CD4-positive, CD25-positive, alpha-beta regulatory T cell (primary cell): Measurements from ENCODE around the gene NFATC3. TPM values are rescaled to one million over a fixed set of nuclear protein-coding genes. Genes with fewer than 3 reads are reported as not detected.
A peak's percentile ranks its signal among the peaks of the same experiment; 100 is the strongest.

Experiments used
- ATAC-seq, 2 donors: fragments of 150-1000 bp; cut with Tn5 transposase; one replicate each; pipeline ENCODE4 v1.10.0; 2021; ENCODE audit warnings: low read depth in 2 of 2, moderate number of reproducible peaks in 2 of 2, moderate library complexity in 1 of 2
- DNase-seq, 3 donors: peaks; one replicate each; pipeline versions ENCODE4 v3.0.0 to v3.0.0-alpha.2; 2012 to 2022; ENCODE audit warnings: mixed read lengths in 1 of 3
- H3K27ac ChIP-seq: one replicate; pipeline ENCODE4 v1.7.0; 2013; ENCODE audit warnings: mild to moderate bottlenecking, low read length; ENCODE audit not compliant: insufficient read depth, poor library complexity, severe bottlenecking
- H3K27me3 ChIP-seq: one replicate; pipeline ENCODE4 v1.7.0; 2013; ENCODE audit warnings: low read length; ENCODE audit not compliant: control insufficient read depth, insufficient read depth
- H3K36me3 ChIP-seq: one replicate; pipeline ENCODE4 v1.7.0; 2013; ENCODE audit warnings: mild to moderate bottlenecking, low read length, moderate library complexity; ENCODE audit not compliant: control insufficient read depth, insufficient read depth
- H3K4me1 ChIP-seq: 2 replicates; pipeline ENCODE4 v1.7.0; 2013; ENCODE audit warnings: mild to moderate bottlenecking, low read length; ENCODE audit not compliant: insufficient read depth, control insufficient read depth, poor library complexity, severe bottlenecking
- H3K4me3 ChIP-seq: one replicate; pipeline ENCODE4 v1.7.0; 2013; ENCODE audit warnings: low read depth, mild to moderate bottlenecking, low read length, moderate library complexity
- H3K9me3 ChIP-seq, 2 experiments: 1 replicate in 1 of 2; 2 replicates in 1 of 2; pipeline ENCODE4 v1.7.0; 2013; ENCODE audit warnings: low read length in 2 of 2, mild to moderate bottlenecking in 1 of 2, moderate library complexity in 1 of 2; ENCODE audit not compliant: control insufficient read depth in 2 of 2
- H3K27ac Mint-ChIP-seq, 3 donors: one replicate each; pipeline ENCODE4 v1.8.0; 2020 to 2022; ENCODE audit warnings: mild to moderate bottlenecking in 3 of 3, mixed read lengths in 3 of 3, moderate library complexity in 2 of 3
- H3K27me3 Mint-ChIP-seq: one replicate; pipeline ENCODE4 v1.8.0; 2022; ENCODE audit warnings: mild to moderate bottlenecking, mixed read lengths
- H3K36me3 Mint-ChIP-seq: one replicate; pipeline ENCODE4 v1.8.0; 2020; ENCODE audit warnings: mixed read lengths
- H3K4me1 Mint-ChIP-seq, 4 donors: one replicate each; pipeline ENCODE4 v1.8.0; 2020 to 2022; ENCODE audit warnings: mixed read lengths in 4 of 4, mild to moderate bottlenecking in 1 of 4
- H3K4me3 Mint-ChIP-seq, 4 donors: one replicate each; pipeline ENCODE4 v1.8.0; 2020 to 2022; ENCODE audit warnings: mild to moderate bottlenecking in 4 of 4, mixed read lengths in 4 of 4, moderate library complexity in 3 of 4
- H3K9me3 Mint-ChIP-seq, 7 donors: one replicate each; pipeline ENCODE4 v1.8.0; 2020 to 2022; ENCODE audit warnings: mixed read lengths in 7 of 7, mild to moderate bottlenecking in 3 of 7, moderate library complexity in 2 of 7
- polyA plus RNA-seq, 4 donors: library from polyadenylated mRNA; unstranded; fragments of 300-500 nt; fragmentation: Illumina TruSeq; gene quantifications; one replicate each; pipeline ENCODE4 v1.2.3, GENCODE V29; 2021
- total RNA-seq: library from RNA; stranded (reverse); gene quantifications from one replicate; pipeline ENCODE4 v1.2.3, GENCODE V29; 2022

Gene NFATC3
- total and polyA plus RNA-seq, 5 donors from 2014 or later = 52.0 to 115 (median 60.9) TPM

DNA sequence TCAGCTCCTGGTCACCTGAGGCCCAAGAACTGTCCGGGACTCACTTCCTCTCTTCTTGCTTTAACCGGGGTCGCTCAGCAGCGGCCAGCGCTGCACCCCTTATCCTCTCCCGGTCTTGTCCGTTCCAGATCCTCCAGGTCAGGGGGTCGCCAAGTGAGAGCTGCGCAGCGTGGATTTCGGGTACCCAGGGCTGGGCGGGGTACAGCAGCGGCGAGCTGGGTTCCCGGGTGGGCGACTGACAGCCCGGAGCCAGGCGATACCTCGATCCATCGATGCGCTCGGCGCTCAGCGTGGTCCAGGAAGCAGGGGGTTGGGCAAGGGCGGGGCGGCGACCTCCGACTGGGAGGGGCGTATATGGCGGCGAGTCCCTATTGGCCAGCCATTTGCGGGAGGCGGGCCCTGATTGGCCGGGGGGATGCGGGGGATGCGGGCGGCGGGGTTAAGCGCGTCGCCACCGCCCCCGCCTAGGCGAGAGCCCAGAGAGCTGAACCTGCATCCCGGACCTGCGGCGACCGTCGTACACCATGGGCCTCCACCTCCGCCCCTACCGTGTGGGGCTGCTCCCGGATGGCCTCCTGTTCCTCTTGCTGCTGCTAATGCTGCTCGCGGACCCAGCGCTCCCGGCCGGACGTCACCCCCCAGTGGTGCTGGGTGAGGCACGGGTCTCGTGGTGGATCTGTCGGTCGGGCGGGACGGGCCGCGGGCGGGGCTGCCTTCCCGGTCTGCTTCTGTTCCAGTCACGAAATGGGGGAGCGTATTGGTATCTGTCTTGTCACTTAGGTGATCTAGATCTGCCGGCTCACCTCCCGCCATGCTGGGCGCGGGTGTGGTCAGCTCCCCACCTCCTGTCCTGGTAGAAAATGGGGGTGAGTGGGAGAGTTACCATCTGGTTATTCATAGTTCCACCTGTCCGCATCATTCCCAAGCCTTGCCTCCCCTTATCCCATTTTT, 160.0 kb downstream of the NFATC3 start, which contains the start of gene PLA2G15:
PLA2G15 (plus strand) TSS at position 471 of the 951 bp plus-strand sequence; CDS start at position 525, 54 bp downstream.
- H3K4me3 ChIP-seq = peak within 1 kb of the TSS; percentile 81
- peaks cover 23% of the 10 kb centered on the region for H3K4me1 ChIP-seq
- H3K27me3 ChIP-seq = no peaks in the 10 kb centered on the region
- Mint-ChIP-seq H3K27ac (peak within 1 kb of the TSS; percentile 49 to 95 (median 91)), H3K4me3 (peak within 1 kb of the TSS; percentile 94 to 98 (median 97)), H3K4me1 (peaks cover 0 to 37% (median 23%) of the 10 kb centered on the region in 4 donors), H3K36me3 (peaks cover 2% of the 10 kb centered on the region), H3K27me3 (no peaks in the 10 kb centered on the region), H3K9me3 (no peaks in the 10 kb centered on the region)
- H3K9me3 ChIP-seq = no peaks in the 10 kb centered on the region
- ATAC-seq (peak; percentile 96 to 97), DNase-seq (peak; percentile 94 to 97 (median 95))
- H3K36me3 ChIP-seq = peaks cover 6% of the 10 kb centered on the region
- H3K27ac ChIP-seq = peak within 1 kb of the TSS; percentile 45

DNA sequence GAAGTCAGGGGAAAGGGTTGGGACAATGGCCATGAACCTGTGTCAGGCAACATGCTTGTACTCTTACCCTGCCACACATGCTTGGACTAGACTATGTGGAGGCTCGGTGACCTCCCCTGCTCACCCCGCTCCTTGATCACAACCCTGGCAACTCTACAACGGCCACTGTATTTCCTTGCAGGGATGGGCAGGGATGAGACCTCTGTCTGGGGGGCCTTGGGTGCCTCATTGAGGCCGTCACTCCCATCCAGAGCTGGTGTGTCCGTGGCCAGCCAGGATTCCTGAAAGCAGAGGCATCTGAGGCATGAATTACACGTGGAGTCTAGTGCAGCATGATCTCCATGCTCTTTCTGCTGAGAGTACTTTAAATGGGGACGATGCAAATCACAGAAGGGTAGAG, 161.0 kb downstream of the NFATC3 start:
- Mint-ChIP-seq H3K27me3 (no peaks in the 10 kb centered on the region), H3K36me3 (peaks cover 7% of the 10 kb centered on the region), H3K9me3 (no peaks in the 10 kb centered on the region), H3K27ac (peak overlapping the region in 2 of 3 donors; percentile 40 to 91), H3K4me3 (peak overlapping the region; percentile 94 to 98 (median 97)), H3K4me1 (peaks cover 0 to 40% (median 24%) of the 10 kb centered on the region in 4 donors)
- DNase-seq = no peak
- Histone ChIP-seq H3K4me1 (peaks cover 21% of the 10 kb centered on the region), H3K4me3 (peak overlapping the region; percentile 74), H3K27me3 (no peaks in the 10 kb centered on the region), H3K36me3 (peaks cover 10% of the 10 kb centered on the region), H3K9me3 (no peaks in the 10 kb centered on the region), H3K27ac (no peak overlapping the region)
- ATAC-seq = no peak

DNA sequence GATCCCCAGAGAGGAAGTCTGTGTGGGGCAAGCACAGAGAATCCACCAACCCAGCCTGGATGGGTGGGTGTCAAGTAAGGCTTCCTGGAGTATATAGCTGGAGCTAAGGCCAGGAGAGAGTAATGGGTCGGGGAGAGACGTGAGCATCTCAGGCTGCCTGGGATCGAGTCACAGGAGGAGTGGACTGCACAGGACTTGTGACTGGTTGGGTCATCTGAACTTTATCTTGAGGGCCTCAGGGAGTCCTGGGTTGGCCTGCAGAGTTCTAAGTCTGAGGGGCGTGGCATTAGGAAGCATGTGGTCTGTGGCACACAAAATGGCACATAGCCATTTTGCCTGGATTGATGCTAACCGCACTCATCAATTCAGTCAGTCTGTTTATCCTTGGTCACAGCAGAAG, 161.5 kb downstream of the NFATC3 start:
- Mint-ChIP-seq H3K9me3 (no peaks in the 10 kb centered on the region), H3K4me3 (peak overlapping the region; percentile 83 to 97 (median 96)), H3K4me1 (peaks cover 0 to 40% (median 24%) of the 10 kb centered on the region in 4 donors), H3K27ac (no peak overlapping the region), H3K36me3 (peaks cover 11% of the 10 kb centered on the region), H3K27me3 (no peaks in the 10 kb centered on the region)
- no peak for ATAC-seq
- H3K4me1 ChIP-seq = peaks cover 21% of the 10 kb centered on the region
- H3K4me3 ChIP-seq = no peak overlapping the region
- no peak overlapping the region for H3K27ac ChIP-seq
- DNase-seq = no peak
- no peaks in the 10 kb centered on the region for H3K27me3 ChIP-seq
- no peaks in the 10 kb centered on the region for H3K9me3 ChIP-seq
- peaks cover 10% of the 10 kb centered on the region for H3K36me3 ChIP-seq

DNA sequence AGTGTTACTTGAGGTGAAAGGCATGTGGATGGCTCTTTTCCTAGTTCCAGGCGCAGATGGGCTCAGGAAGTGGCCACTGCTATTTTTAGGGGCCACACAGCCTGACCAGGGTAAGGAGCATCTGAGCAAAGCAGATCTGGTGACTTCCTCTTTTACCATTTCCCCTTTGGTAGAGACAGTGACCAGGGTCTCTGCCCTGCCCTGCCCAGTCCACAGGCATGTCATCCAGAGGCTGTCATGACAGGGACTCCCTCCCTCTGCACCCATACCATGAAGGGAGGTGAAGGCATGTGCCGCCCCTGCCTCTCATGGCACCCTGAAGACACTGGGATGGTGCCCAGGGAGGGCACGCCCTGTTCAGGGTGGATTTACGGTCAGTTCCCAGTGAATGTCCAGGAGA, 162.2 kb downstream of the NFATC3 start:
- no peaks in the 10 kb centered on the region for H3K9me3 ChIP-seq
- Mint-ChIP-seq H3K27ac (no peak overlapping the region), H3K4me1 (peaks cover 0 to 40% (median 24%) of the 10 kb centered on the region in 4 donors), H3K9me3 (no peaks in the 10 kb centered on the region), H3K27me3 (no peaks in the 10 kb centered on the region), H3K4me3 (peak overlapping the region in 2 of 4 donors; percentile 32 to 71), H3K36me3 (peaks cover 15% of the 10 kb centered on the region)
- DNase-seq (no peak), ATAC-seq (no peak)
- no peak overlapping the region for H3K4me3 ChIP-seq
- peaks cover 21% of the 10 kb centered on the region for H3K4me1 ChIP-seq
- peaks cover 10% of the 10 kb centered on the region for H3K36me3 ChIP-seq
- no peaks in the 10 kb centered on the region for H3K27me3 ChIP-seq
- H3K27ac ChIP-seq = no peak overlapping the region

DNA sequence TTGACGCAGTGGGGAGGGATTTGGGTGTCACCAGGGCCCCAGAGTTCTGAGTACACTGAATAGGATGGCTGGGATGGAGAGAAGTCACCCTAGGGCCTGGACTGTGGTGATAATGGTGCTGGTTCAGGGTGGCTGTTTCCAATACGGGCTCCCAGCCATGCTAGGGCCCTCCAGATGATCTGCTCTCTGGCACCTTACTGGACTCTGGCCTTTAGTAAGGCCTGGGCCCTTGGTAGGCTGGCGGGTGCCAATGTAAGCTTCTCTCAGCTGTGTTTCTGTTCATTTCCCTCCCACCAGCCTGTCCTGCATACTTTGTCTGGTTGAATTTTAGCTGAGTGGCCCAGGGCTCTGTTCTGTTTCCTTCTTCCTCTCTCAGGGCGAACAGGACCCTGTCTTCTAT, 162.8 kb downstream of the NFATC3 start:
- H3K36me3 ChIP-seq = peaks cover 12% of the 10 kb centered on the region
- ATAC-seq = no peak
- no peak overlapping the region for H3K4me3 ChIP-seq
- Mint-ChIP-seq H3K36me3 (peaks cover 15% of the 10 kb centered on the region), H3K4me3 (peak overlapping the region in 3 of 4 donors; percentile 21 to 72 (median 71)), H3K27ac (no peak overlapping the region), H3K9me3 (no peaks in the 10 kb centered on the region), H3K4me1 (peaks cover 0 to 40% (median 24%) of the 10 kb centered on the region in 4 donors), H3K27me3 (no peaks in the 10 kb centered on the region)
- DNase-seq = no peak
- no peaks in the 10 kb centered on the region for H3K27me3 ChIP-seq
- no peaks in the 10 kb centered on the region for H3K9me3 ChIP-seq
- H3K27ac ChIP-seq = no peak overlapping the region
- peaks cover 21% of the 10 kb centered on the region for H3K4me1 ChIP-seq

- DNase-seq (no peak), ATAC-seq (no peak)
- H3K4me3 ChIP-seq = no peak overlapping the region
- peaks cover 0 to 37% (median 24%) of the 10 kb centered on the region in 4 donors for H3K4me1 Mint-ChIP-seq
- H3K27me3 Mint-ChIP-seq = no peaks in the 10 kb centered on the region
- no peaks in the 10 kb centered on the region for H3K9me3 Mint-ChIP-seq
- H3K36me3 ChIP-seq = peaks cover 19% of the 10 kb centered on the region
- peak overlapping the region in 1 of 4 donors; percentile 69 for H3K4me3 Mint-ChIP-seq
- H3K27ac ChIP-seq = no peak overlapping the region
- no peaks in the 10 kb centered on the region for H3K9me3 ChIP-seq
- peak overlapping the region in 1 of 3 donors; percentile 9 for H3K27ac Mint-ChIP-seq
- peaks cover 15% of the 10 kb centered on the region for H3K36me3 Mint-ChIP-seq
- H3K27me3 ChIP-seq = no peaks in the 10 kb centered on the region
- peaks cover 19% of the 10 kb centered on the region for H3K4me1 ChIP-seq
These were observed 164.2 kb downstream of the NFATC3 start for GRCh38 chr16:68249371-68249770.

GRCh38 chr16:68250951-68251350, 165.8 kb downstream of the NFATC3 start:
- no peak for DNase-seq
- Histone ChIP-seq H3K4me3 (no peak overlapping the region), H3K9me3 (no peaks in the 10 kb centered on the region), H3K27me3 (no peaks in the 10 kb centered on the region), H3K27ac (no peak overlapping the region), H3K36me3 (peaks cover 27% of the 10 kb centered on the region), H3K4me1 (peaks cover 8% of the 10 kb centered on the region)
- Mint-ChIP-seq H3K27ac (peak overlapping the region in 1 of 3 donors; percentile 80), H3K27me3 (no peaks in the 10 kb centered on the region), H3K4me3 (no peak overlapping the region), H3K4me1 (peaks cover 0 to 25% (median 16%) of the 10 kb centered on the region in 4 donors), H3K36me3 (peaks cover 12% of the 10 kb centered on the region), H3K9me3 (no peaks in the 10 kb centered on the region)
- ATAC-seq = no peak
